HL-60 (cell line): ENCODE data around the gene ACAD8.

Source experiments
- CTCF ChIP-seq: IDR thresholded peaks from one replicate; pipeline ENCODE4 v1.5.1; 2011; ENCODE audit warnings: low read length, control low read depth, inconsistent platforms; ENCODE audit not compliant: insufficient read depth
- GABPA ChIP-seq: IDR thresholded peaks from 2 replicates; pipeline ENCODE4 v1.6.1; 2012; ENCODE audit warnings: low read depth
- POLR2AphosphoS5 ChIP-seq: IDR thresholded peaks from 2 replicates; pipeline ENCODE4 v1.6.1; 2012; ENCODE audit warnings: low read depth

DNA sequence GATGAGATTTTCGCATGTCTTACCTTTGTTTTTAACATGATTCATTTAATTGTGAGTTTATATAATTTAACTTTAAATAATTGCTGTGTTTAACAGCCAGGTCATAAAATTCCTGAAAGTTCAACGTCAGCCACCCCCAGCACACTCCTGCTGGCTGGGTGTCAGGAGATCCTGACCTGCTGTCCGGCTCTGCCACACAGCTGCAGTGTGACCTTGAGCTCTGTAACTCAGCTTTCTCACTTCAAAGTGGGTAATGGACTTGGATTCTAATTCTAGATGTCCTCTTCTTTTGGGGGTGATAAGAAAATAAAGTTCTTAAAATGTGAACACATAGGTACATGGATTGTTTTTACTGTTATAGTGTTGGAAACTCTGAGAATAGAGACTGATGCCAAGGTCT is 18.0 kb upstream of the ACAD8 start:
- TF ChIP-seq CTCF (no peak), POLR2AphosphoS5 (no peak), GABPA (no peak)
